Lower leg skin (tissue), 3 donors: ENCODE measurements around the gene HNRNPA1L2.
"Not testable (repeated sequence)": the region's sequence is repeated elsewhere in the genome, so short reads cannot be mapped to it uniquely, and the experiment has no call there.

Experiments
- POLR2A ChIP-seq, 2 donors: fragments of 450-650 bp; IDR thresholded peaks; one replicate each; pipeline ENCODE4 v1.6.1; 2016 to 2017; ENCODE audit warnings: antibody characterized with exemption in 2 of 2, mild to moderate bottlenecking in 1 of 2, moderate library complexity in 1 of 2
- TF ChIP-seq, protein P1 (sequence below), 3 donors: fragments of 450-650 bp; IDR thresholded peaks; one replicate each; pipeline ENCODE4 v1.5.1; 2016; ENCODE audit warnings: antibody characterized with exemption in 3 of 3, mild to moderate bottlenecking in 3 of 3, moderate library complexity in 2 of 3

DNA sequence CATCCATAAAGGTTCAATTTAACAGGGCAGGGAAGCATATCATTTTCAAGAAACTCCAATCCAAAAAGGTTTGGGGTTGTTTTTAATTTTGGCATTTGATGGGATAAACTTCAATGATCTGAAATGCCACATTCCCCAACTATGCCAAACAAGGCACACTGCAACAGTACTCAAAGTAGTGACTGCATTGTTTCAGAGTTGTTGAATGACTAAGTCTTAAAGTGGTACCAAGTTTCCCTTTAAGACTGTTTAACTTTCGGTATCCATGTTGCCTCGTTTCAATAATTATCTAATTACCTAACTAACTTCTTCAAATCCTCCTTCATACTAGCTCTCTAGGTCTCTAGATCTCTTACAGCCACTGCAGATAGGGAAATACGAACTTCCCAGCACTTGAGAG lies 48.4 kb upstream of the HNRNPA1L2 start:
- TF ChIP-seq, protein P1, sequence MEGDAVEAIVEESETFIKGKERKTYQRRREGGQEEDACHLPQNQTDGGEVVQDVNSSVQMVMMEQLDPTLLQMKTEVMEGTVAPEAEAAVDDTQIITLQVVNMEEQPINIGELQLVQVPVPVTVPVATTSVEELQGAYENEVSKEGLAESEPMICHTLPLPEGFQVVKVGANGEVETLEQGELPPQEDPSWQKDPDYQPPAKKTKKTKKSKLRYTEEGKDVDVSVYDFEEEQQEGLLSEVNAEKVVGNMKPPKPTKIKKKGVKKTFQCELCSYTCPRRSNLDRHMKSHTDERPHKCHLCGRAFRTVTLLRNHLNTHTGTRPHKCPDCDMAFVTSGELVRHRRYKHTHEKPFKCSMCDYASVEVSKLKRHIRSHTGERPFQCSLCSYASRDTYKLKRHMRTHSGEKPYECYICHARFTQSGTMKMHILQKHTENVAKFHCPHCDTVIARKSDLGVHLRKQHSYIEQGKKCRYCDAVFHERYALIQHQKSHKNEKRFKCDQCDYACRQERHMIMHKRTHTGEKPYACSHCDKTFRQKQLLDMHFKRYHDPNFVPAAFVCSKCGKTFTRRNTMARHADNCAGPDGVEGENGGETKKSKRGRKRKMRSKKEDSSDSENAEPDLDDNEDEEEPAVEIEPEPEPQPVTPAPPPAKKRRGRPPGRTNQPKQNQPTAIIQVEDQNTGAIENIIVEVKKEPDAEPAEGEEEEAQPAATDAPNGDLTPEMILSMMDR (IDR thresholded peaks at IDR 0.05), result not testable (repeated sequence)
- not testable (repeated sequence) for TF ChIP-seq POLR2A (IDR thresholded peaks at IDR 0.05)
